Measurements from ENCODE around the gene RAB11FIP3.

Gene RAB11FIP3

GRCh38 chr16:519841-520687, 94.6 kb downstream of the RAB11FIP3 start:
- DNase-seq: no peak

DNA sequence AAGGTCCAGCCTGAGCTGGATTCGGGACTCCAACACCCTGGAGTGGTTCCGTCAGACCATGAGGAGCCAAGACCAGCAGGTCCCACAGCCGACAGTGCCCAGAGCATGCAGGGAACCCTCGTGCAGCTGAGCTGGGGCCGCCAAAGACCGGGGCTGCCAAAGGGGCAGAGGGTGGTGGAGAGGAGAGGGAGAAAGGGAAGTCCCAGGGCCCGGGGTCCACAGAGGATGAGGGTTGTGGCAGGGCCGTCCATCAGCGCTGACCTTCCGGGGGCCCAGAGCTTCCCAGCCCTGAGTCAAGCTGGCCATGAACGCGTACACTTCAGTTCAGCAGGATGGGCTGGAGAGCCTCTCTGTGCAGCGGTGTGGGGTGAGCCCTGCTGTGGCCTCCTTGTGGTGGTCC, 95.4 kb downstream of the RAB11FIP3 start:
- DNase-seq: no peak

DNA sequence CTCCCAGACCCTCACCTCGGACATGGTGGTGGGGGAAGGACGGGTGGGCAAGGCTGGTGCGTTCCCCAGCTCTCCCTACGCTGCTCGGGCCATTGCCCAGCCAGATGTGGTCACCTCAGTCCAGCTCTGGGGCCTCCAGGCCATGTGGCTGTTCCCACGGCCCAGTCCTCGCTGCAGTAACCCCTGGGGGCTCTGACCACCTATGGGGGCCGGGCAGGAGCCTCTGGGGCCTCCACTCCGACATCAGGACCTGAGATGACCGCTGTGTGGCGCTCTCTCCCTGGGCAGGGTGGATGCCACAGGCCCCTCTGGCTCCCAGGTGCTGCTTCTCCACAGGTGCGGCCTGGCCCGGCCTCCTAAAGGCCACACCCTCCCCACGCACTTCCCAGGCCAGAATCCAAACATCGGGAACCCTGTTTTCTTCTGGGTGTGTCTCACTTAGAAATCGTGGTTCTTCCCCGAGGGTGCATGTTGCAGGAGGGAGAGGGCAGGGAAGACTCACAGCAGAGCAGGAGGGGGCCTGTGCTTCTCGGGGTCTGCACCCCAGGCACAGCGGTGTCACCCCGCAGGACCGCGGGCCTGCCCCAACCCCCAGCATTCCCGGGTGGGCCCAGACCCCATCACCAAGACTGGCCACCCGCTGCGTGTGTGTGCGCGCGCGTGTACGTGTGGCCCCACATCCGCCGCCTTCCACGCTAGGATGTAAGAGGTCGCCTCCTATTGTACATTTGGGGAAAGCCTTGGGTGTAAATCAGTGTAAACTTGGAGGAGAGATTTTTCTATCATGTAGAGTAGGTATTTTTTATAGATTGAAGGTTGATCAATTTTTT, 96.1 kb downstream of the RAB11FIP3 start:
- DNase-seq: no peak

DNA sequence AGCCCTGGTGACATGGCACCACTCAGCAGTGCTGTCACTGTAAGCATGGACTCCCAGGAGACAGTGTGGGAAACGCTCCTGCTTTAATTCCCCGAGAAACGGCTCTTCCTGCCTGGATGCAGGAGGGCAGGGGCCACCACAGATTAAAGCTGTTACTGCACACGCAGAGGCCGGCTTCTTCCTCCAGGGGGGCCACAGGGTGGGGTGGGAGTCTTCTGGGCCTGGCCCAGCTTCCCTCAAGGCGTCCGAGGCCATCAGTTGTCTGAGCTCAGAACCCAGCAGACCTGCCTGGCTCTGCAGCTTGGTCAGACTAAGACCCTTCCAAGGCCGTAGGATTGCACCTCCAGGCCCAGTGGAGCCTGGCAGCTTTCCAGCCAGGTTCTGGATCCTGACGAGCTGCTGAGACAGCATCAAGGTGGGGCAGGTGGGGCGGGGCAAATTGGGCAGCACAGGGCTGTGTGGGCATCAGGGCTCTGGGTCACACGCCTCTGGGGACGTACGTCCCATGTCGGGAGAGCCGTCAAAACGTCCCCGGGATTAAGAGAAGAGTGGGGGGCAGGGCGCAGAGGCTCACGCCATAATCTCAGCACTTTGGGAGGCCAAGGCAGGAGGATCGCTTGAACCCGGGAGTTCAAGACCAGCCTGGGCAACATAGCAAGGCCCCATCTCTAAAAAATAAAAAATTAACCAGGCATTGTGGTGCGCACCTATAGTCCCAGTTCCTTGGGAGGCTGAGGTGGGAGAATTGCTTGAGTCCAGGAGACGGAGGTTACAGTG, 97.1 kb downstream of the RAB11FIP3 start:
- DNase-seq: no peak

DNA sequence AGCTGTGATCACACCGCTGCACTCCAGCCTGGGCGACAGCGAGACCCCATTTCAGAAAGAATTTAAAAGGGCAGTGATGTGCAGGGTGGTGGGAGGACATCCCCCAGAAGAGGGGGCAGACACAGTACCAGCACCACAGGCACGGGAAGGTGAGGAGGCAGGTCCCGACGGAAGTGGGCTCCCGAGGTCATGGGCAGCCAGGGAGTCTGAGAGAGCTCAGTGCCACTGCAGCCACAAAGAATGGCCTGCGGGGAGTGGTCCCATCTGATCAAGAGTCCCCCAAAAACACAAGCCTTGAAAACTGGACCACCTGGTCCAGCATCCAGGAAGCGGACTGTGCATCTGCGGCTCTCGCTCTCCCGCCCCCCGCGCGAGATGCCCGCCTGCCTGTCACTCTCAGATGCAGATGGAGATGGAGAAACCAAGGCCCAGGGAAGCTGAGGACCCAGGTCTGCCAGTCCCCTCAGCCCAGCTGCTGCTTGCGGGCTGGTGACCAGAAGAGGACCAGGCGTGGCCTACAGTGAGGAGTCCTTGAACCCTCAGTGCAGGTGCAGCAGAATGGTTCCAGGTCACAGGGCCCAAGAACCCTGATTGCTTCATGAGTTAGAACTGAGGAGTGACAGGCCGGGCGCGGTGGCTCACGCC, 97.8 kb downstream of the RAB11FIP3 start:
- DNase-seq: no peak

- DNase-seq: no peak
Observed at GRCh38 chr16:524274-525040, 99.0 kb downstream of the RAB11FIP3 start.

- no peak for DNase-seq
Observed at GRCh38 chr16:525123-525519, 99.7 kb downstream of the RAB11FIP3 start.

DNA sequence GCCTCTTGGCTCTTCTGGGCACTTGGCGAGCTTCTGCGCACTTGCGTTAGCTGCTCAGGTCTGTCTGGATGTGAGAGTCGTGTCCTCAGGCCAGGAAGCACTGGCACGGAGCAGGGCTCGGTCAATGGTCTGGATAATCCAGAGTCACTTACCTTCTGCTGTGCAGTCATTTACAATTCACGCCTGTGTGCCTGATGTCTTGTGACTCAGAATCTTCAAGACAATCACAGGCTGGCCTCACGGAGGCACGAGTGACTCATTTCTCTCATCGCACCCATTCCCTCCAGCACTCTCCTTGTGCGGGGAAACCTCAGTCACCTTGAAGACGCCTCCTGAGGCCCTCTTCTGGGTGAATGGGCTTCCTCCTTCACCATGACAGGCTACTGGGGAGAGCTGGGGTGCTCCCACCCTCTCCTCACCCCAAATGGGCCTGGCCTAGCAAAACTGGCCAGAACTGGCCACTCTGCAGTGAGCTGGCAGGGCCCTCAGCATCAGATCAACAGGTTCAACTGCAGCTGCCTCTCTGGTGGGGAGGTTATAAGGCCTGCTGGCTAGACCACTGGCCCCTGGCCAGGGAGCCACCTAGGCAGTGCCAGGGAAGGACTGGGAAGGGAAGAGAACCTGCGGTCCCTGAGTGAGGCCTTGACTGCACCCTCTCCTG, 100.2 kb downstream of the RAB11FIP3 start:
- peak; percentile 37 for DNase-seq

GRCh38 chr16:526181-527014, 100.9 kb downstream of the RAB11FIP3 start:
- no peak for DNase-seq

DNA sequence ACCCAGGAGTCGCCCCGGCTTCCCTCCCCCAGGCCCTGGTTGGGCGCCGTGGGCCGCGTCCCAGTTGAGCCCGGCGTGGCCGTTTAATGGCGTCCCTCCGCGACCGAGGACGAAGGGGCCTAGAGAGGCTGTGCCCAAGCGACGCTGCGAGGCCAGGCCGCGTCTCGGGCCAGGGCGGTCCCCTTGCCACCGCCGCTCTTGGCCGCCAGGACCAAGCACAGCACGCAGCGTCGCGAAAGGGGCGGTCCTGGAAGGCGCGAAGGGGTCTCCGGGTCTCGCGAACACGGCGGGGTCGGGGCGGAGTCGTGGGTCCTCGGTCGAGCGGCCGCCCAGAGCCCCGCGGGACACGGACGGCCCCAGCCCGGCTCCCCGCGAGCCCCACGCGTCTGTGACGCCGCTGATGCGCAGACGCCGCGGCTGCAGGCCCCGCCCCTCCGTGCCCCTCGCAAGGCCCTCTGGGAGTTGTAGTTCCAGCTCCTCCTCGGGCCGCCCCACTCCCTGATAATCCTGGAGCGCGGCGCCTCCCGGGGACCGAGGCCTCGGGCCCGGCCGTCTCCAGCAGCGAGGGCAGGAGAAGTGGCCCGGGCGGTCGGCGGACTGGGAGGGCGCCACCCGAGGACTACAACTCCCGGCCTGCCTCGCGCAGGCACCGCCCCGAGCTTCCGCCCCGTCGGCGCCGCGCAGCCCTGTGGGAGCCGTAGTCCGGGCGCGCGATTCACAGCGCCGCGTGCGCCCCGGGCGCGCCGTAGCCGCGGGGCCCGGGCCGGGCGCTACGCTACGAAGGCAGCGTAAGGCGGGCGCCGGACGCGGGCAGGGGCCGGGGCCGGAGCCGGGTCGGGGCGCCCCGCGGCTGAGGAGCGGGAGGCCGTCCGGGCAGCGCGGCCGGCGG, 101.8 kb downstream of the RAB11FIP3 start, which contains the start of gene CAPN15:
CAPN15 (plus strand) TSS at position 698 of the 889 bp plus-strand sequence. CDS start 19,127 bp downstream, outside the sequence.
- DNase-seq: peak; percentile 79

- DNase-seq: no peak
Observed at GRCh38 chr16:528111-529011, 102.9 kb downstream of the RAB11FIP3 start.

DNA sequence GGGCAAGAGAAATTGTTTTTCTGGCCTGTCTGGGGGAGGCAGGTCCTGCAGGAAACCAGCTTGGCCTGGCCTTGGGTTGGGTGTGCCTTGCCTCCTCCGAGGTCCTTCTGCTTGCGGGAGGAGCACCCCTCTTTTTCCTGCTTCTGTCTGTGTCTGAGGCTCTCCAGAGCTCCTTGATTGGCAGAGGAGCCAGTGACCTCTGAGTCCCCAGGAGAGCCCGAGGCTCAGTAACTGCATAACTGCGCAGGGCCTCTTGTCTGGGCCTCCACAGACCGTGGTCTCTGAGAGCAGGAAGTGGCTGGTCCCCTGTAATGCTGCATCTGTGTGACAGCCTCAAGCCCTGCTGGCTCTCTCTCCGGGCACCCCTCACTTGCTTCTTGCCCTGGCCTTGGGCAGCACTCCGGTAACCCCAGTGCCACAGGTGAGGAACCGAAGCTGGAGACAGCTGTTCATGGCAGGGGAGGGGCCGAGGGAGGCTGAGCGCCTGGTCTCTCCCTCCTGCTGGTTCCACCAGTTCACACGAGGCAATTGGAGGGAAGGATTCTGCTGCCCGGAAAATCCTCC, 103.6 kb downstream of the RAB11FIP3 start:
- no peak for DNase-seq

- DNase-seq: no peak
Observed at GRCh38 chr16:530111-530817, 104.8 kb downstream of the RAB11FIP3 start.

DNA sequence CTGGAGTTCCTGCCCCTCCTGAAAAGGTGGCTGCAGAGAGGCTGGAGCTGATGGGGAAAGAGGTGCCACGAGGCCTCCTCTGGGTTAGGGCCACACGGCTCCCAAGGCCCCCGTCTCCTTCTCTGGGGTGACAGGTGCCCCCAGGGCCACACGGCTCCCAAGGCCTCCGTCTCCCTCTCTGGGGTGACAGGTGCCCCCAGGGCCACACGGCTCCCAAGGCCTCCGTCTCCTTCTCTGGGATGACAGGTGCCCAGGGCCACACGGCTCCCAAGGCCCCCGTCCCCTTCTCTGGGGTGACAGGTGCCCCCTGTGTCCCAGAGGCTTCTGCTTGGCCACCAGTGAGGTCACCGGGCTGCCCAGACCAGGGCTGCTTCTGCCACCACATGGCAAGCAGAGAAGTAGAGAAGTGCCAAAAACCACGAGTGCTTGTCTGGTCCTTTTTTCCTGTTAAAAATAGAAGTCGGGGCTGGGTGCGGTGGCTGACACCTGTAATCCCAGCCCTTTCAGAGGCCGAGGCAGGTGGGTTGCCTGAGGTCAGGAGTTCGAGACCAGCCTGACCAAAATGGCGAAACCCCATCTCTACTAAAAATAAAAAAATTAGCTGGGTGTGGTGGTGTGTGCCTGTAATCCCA, 106.2 kb downstream of the RAB11FIP3 start:
- DNase-seq: no peak

DNA sequence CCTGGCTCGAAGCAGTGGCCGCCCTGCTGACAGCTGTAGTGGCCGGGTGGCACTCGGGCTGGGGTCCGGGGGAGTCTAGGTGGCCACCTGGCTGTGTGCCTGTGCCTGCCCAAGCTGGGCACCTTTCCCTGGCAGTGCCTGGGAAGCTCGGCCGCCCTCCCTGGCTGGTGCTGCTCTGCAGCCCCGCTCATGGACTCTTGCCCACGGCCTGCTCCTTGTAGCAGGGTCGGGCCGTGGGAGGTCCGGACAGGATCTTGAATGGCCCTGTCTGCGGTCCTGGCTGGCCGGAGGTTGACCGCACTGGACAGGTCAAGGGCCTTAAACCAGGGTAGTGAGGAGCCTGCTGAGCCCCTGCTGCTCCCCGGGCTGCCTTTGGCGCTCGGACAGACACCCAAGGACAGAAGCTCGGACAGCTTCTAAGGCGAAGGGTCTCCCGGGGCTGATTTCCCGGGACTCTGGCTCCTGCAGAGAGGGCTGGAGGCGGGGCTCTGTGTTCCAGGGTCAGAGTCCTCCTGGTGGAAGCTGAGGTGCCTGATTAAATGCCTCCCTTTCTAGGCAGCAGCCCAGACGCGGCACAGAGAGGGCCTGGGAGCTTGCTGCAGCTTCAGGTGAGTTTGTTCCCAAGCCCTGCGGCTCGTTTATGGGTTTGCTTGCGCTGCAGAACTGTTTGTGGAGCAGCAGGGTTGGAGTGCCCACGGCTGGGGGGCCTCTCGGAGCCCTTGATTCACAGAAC, 108.1 kb downstream of the RAB11FIP3 start:
- no peak for DNase-seq

DNA sequence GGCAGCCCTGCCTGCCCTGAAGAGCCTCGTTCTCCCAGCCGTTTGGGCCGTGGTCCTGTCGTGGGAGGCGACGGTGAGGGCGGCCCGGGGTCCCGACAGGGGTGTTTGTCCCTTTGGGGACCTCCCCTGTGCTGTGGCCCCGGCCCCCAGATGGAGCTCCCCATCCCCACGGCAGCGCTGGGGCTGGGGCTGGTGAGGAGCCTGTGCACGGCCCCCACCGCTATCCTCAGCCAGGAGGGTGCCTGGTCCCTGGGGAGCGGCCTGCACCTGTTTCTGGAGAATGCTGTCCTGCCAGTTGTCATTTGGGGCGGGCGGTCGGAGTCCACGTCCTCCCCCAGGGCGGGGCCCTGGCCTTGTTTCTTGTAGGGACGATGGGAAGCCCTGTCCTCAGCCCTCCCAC, 108.7 kb downstream of the RAB11FIP3 start:
- no peak for DNase-seq

Measured in activated CD4-positive, alpha-beta T cell treated with anti-CD3 and anti-CD28 coated beads, Interleukin-2, amount 50 U/mL, for 1 hour (primary cell).